Cardiac septum (tissue), 1 donor: Measurements from ENCODE around the gene PPP6R2. TPM values are rescaled to one million over a fixed set of nuclear protein-coding genes. Genes with fewer than 3 reads are reported as not detected.

Experiments used
- DNase-seq: peaks from one replicate; pipeline ENCODE4 v3.0.0-alpha.2; 2020; ENCODE audit warnings: low spot score
- intact Hi-C: fragments of 100-400 bp; cut with DNase I; formaldehyde crosslinking; loops from one replicate; pipeline ENCODE4 v1.14.0; 2022
- total RNA-seq: library from RNA; stranded (reverse); fragmentation: NEBNext Ultra II Directional; extraction: Animal tissue kit (Norgen Biotek cat#: 25700); gene quantifications from one replicate; pipeline ENCODE4 v1.2.1, GENCODE V29; 2021
- donor health status: DM: no; HTN: no; CAD: no.

PPP6R2 gene
- total RNA-seq, 1 donor from 2014 or later: 37.1 TPM

- no peak for DNase-seq
- intact Hi-C loops: no loop called here
These were observed 112.1 kb downstream of the PPP6R2 start for GRCh38 chr22:50455201-50455600.

- no peak for DNase-seq
- intact Hi-C loops: no loop called here
These were observed 112.9 kb downstream of the PPP6R2 start for GRCh38 chr22:50456026-50456425.

GRCh38 chr22:50456466-50457234 is 113.5 kb downstream of the PPP6R2 start:
- DNase-seq: no peak
- intact Hi-C loops: no loop called here

- no peak for DNase-seq
- intact Hi-C loops: no loop called here
These were observed 115.9 kb downstream of the PPP6R2 start for GRCh38 chr22:50459016-50459415.

- no peak for DNase-seq
These were observed 116.5 kb downstream of the PPP6R2 start for GRCh38 chr22:50459496-50460140.

GRCh38 chr22:50460938-50461337 is 117.8 kb downstream of the PPP6R2 start:
- intact Hi-C loops: no loop called here

More at GRCh38 chr22:50459496-50460140, 116.5 kb downstream of the PPP6R2 start:
- intact Hi-C loops: no loop called here

GRCh38 chr22:50461536-50461935 is 118.4 kb downstream of the PPP6R2 start:
- intact Hi-C loops: no loop called here
- no peak for DNase-seq

More at GRCh38 chr22:50460938-50461337, 117.8 kb downstream of the PPP6R2 start:
- no peak for DNase-seq

GRCh38 chr22:50461979-50462540 is 118.9 kb downstream of the PPP6R2 start:
- DNase-seq: no peak
- intact Hi-C loops: no loop called here

GRCh38 chr22:50463188-50463900 is 120.2 kb downstream of the PPP6R2 start:
- no peak for DNase-seq
- intact Hi-C loops: no loop called here

- intact Hi-C loops: no loop called here
These were observed 121.3 kb downstream of the PPP6R2 start for GRCh38 chr22:50464451-50464850.

GRCh38 chr22:50465066-50465930 is 122.2 kb downstream of the PPP6R2 start:
- intact Hi-C loops: no loop called here
- DNase-seq: no peak

More at GRCh38 chr22:50464451-50464850, 121.3 kb downstream of the PPP6R2 start:
- DNase-seq: no peak

- intact Hi-C loops: no loop called here
These were observed 124.2 kb downstream of the PPP6R2 start for GRCh38 chr22:50467341-50467740.

GRCh38 chr22:50467773-50468440 is 124.8 kb downstream of the PPP6R2 start:
- intact Hi-C loops: no loop called here
- no peak for DNase-seq

More at GRCh38 chr22:50467341-50467740, 124.2 kb downstream of the PPP6R2 start:
- no peak for DNase-seq

GRCh38 chr22:50468626-50469025 is 125.5 kb downstream of the PPP6R2 start:
- no peak for DNase-seq
- intact Hi-C loops: no loop called here

- no peak for DNase-seq
- intact Hi-C loops: no loop called here
These were observed 126.5 kb downstream of the PPP6R2 start for GRCh38 chr22:50469377-50470305.

- intact Hi-C loops: no loop called here
These were observed 127.4 kb downstream of the PPP6R2 start for GRCh38 chr22:50470491-50470890.

GRCh38 chr22:50471197-50471847 is 128.2 kb downstream of the PPP6R2 start:
- no peak for DNase-seq
- intact Hi-C loops: no loop called here

More at GRCh38 chr22:50470491-50470890, 127.4 kb downstream of the PPP6R2 start:
- no peak for DNase-seq
